ENCODE data around the gene OR5A2.
"Not testable (repeated sequence)": the region's sequence is repeated elsewhere in the genome, so short reads cannot be mapped to it uniquely, and the experiment has no call there.

OR5A2 gene

GRCh38 chr11:59426361-59427067, at the start of gene OR5A2:
Gene OR5A2, minus strand, starts transcription at chr11:59426413. Its CDS starts 3,460 bp downstream, at chr11:59422953.
- DNase-seq = no peak

DNA sequence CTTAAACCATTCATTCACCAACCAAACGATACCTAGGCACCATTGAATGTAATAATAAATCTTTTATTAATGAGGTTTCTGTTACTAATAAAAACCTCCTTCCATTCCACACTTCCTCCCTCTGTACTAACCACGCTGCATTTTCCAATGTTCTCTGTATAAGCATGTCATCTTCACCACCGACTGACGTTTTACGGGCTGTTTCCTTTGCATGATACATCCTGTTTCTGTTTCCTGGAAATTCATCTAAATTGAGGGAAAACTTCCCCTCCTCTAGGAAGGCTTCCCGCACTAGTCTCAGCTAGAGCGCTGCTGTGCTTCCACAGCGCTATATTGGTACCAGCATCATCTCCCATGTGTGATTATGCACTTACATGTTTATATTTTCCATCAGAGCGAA, 49.0 kb upstream of the OR5A2 start:
- no peak for DNase-seq

- no peak for DNase-seq
Observed at GRCh38 chr11:59473015-59473414, 46.8 kb upstream of the OR5A2 start, which contains the start of gene OR4D10. Gene OR4D10, plus strand, starts transcription at chr11:59473315. Its CDS starts 4,115 bp downstream, at chr11:59477430.

- DNase-seq = no peak
Observed at GRCh38 chr11:59463190-59463641, 37.0 kb upstream of the OR5A2 start.

DNA sequence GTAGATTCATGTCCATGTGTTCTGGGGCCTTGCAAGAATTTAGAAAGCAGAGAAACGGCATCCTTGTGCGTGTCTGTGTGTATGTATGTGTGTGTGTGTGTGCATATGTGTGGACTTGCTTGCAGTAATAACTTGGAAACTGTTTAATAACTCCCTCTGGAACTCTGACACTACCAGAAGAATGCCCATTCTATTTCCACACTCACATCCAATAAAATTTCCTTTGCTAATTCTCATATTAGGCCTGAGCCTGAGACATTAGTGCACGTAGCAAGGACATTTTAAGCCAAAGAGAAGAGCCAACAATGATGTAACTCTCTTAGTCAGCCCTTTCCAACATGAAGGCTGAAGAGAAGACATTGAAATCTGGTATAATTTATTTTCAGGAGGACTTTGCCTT, 33.7 kb upstream of the OR5A2 start:
- DNase-seq = no peak

GRCh38 chr11:59456661-59457060, 30.4 kb upstream of the OR5A2 start, which contains the start of gene OR4D6:
Gene OR4D6, plus strand, starts transcription at chr11:59456961. Its CDS starts 0 bp downstream, at chr11:59456961.
- DNase-seq = no peak

GRCh38 chr11:59448484-59448883, 22.3 kb upstream of the OR5A2 start:
- DNase-seq = no peak

DNA sequence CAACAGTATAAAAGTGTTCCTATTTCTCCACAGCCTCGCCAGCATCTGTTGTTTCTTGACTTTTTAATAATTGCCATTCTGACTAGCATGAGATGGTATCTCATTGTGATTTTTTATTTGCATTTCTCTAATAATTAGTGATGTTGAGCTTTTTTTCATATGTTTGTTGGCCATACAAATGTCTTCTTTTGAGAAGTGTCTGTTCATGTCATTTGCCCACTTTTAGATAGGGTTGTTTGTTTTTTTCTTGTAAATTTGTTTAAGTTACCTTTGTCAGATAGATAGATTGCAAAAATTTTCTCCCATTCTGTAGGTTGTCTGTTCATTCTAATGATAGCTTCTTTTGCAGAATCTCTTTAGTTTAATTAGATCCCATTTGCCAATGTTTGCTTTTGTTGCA, 19.4 kb upstream of the OR5A2 start:
- not testable (repeated sequence) for DNase-seq

DNA sequence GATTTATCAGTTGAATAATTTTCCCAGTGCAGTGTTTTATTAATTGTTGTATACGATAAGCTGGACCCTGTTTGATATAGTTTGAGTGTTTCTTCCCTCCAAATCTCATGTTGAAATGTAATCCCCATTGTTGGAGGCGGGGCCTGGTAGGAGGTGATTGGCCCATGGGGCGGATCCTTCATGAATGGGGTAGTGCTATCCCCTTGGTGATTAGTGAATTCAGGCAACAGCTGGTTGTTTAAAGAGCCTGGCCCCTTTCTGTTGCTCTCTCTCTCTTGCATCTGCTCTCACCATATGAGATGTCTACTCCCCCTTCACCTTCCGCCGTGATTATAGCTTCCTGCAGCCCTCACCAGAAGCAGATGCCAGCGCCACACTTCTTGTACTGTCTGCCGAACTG, 11.6 kb upstream of the OR5A2 start:
- DNase-seq = no peak

- no peak for DNase-seq
Observed at GRCh38 chr11:59436169-59436568, 10.0 kb upstream of the OR5A2 start, which contains the start of gene OR5A1. Gene OR5A1, plus strand, starts transcription at chr11:59436469. Its CDS starts 6,700 bp downstream, at chr11:59443169.

DNA sequence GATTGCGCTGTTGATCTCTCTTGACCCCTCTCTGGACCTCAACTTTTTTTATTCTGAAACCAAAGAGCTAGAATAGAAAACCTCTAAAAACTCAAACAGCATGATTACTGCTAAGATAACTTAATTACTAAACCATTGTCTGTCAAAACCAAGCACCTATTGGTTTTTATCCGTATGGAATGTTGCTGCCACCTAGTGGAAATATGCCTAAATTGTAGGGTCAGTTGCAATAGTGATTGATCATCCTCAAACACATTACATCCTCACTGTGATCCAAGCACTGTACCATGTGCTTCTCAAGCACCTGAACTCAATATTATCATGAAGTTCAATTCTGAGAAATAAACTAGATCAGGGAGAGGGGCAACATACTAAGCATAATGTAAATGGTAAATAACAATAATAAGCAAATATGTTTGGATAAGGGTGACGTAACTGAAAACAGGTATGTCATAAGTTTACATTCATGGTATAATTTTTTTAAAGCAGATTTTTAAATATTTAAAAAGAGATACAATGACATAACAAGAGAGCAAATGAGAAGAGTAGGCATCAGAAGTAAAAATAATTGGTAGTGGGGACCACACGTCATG, 3.8 kb upstream of the OR5A2 start:
- no peak for DNase-seq

DNA sequence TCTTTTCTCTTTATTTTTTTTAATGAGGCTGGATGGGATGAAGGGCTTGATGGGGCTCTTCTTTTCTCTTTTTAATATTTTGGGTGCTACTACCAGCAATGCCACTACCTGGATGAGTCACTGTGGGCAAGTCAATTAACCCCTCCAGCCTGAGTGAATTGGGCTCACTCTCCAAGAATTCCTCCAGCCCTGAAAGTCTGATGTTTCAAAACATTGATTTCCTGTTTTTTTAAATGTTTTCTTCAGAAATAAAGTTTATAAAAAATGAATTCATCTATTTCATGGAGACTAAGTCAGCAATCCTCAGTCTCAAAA, 812 bp upstream of the OR5A2 start:
- no peak for DNase-seq

- DNase-seq = no peak
Observed at GRCh38 chr11:59425131-59425530, 1.1 kb downstream of the OR5A2 start.

- DNase-seq = no peak
Observed at GRCh38 chr11:59423835-59424234, 2.4 kb downstream of the OR5A2 start.

DNA sequence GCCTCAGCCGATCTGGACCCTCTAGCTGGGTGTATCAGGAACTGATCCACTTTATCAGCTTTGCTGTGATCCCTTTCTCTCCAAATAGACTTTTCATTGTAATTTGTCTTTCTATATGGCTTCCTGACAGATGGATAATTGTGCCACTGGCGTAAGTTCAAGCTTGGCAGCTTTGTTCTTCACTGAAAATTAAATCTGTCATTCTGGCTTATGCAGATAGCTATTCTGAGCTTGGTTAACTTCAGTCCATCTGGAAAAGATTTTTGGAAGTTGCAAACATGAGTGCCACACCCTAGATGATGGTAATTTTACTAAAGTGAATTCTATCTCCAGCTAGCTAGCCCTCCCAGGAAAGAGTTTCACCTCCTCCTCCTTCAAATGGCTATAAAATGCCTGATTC, 8.1 kb downstream of the OR5A2 start:
- no peak for DNase-seq

DNA sequence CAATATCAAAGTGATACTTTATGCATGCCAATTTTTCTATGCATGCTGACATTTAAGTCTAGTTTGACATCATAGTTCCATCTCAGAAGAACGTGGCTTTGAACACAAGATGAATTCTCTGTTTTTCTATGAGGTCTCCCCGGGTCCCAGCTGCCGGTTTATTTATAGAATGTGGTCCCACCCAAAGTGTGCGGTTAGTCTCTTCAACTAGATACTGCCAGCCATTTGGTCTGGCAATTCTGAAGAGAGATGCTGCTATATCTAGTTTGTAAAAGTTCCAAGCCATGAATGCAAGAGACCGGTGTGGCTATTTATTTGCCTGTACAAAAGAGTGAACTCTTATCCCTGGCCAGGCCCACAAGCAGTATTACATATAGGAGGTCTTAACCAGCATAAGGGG, 9.2 kb downstream of the OR5A2 start:
- no peak for DNase-seq

GRCh38 chr11:59416613-59417012, 9.6 kb downstream of the OR5A2 start:
- no peak for DNase-seq

- DNase-seq = no peak
Observed at GRCh38 chr11:59415111-59415510, 11.1 kb downstream of the OR5A2 start.

DNA sequence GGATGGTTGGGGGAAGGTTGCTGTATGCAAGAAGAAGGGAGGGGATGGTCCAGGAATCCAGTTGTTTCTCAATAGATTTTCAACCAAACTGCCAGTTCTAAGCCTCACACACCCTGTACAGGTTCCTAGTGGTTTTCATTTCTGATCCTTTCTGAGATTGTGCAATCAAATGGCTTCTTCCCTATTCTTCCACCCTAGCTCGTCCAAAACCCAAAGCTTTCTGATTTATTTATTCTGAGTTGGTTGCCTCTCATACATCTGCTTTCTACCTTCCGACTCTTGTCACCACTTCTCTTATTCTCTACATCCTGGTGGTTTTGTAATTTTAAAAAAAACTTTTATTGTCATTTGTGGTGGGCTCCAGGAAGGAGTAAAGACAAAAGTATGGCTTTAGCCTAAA, 12.6 kb downstream of the OR5A2 start:
- no peak for DNase-seq

- DNase-seq = no peak
Observed at GRCh38 chr11:59403546-59403945, 22.7 kb downstream of the OR5A2 start.

DNA sequence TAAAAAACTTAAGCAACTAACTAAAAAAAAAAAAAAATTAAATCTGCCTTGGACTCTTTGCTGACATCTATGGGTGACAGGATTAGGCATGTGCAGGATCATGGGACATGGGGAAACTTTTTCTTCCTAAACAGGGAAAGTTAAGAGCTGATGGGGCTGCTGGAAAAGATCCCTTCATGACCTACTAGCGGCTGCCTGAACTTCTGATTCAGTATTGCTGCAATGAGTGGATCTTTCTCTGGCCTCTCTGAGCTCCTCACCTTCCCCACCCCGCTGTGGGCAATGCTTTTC, 25.0 kb downstream of the OR5A2 start:
- DNase-seq = no peak

DNA sequence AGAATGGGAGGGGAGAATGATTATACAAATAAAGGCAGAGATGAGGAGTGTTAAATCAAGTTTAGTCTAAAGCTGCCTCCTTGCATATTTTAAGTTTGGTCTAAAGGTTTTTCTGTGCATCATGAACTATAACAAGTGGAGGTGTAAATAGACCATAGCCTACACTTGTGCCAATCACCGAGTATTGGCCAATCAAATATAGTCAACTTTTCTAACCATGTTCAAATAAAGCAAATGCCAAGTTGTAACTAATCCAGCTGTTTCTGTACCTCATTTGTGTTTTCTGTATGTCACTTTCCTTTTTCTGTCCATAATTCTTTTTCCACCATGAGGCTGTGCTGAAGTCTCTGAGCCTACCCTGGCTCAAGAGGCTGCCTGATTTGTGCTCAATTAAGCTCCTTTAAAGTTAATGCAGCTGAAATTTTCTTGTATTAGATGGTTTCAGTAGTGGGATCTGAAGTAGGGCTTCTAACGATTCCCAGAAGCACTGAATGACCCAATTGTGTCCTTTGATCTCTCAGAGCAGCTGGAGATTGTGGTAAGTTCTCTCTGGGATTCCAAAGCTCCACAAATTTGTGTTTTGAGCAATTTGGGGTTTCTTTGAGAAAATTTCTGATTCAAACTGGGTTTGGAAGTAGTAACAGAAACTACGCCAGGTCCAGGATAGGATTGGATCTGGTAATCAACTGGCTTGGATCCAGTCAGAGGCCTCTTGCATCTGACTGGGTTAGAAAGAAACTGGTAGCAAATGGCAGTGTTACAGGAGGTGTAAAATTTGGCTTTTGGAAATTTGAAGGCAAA, 25.6 kb downstream of the OR5A2 start:
- no peak for DNase-seq

GRCh38 chr11:59394186-59394585, 32.0 kb downstream of the OR5A2 start:
- DNase-seq = no peak
